ENCODE measurements around the gene GAD1.

GRCh38 chr2:170815746-170816503 is 762 bp upstream of the GAD1 start:
- TF ChIP-seq CTCF (conservative IDR thresholded peaks at IDR 0.05; ENCODE audit: low read length) (peak; percentile 81), EZH2phosphoT487 (IDR thresholded peaks at IDR 0.05; ENCODE audit: borderline replicate concordance, low read depth, low read length) (no peak)

Data from OCI-LY7 (cell line).